ENCODE data around the gene CHMP4B.

- TF ChIP-seq CTCF (IDR thresholded peaks at IDR 0.05), result no peak
- TF ChIP-seq POLR2A (IDR thresholded peaks at IDR 0.05), result no peak
Measured at GRCh38 chr20:33846291-33846935, 35.3 kb downstream of the CHMP4B start.
